Parathyroid adenoma (tissue), 2 donors: ENCODE measurements around the gene MXRA5.
"Not testable (repeated sequence)": the region's sequence is repeated elsewhere in the genome, so short reads cannot be mapped to it uniquely, and the experiment has no call there.

Experiments used
- H2AFZ ChIP-seq: fragments of 300-600 bp; sonication (generic); one replicate; pipeline ENCODE4 v1.7.0; 2017; ENCODE audit warnings: antibody characterized with exemption, mild to moderate bottlenecking
- H3K27ac ChIP-seq: fragments of 300-600 bp; sonication (generic); one replicate; pipeline ENCODE4 v1.7.0; 2017
- H3K27me3 ChIP-seq: fragments of 300-600 bp; sonication (generic); one replicate; pipeline ENCODE4 v1.7.0; 2017; ENCODE audit warnings: low read length; ENCODE audit not compliant: control insufficient read depth, insufficient read depth
- H3K36me3 ChIP-seq: fragments of 300-600 bp; sonication (generic); one replicate; pipeline ENCODE4 v1.7.0; 2017; ENCODE audit warnings: low read length; ENCODE audit not compliant: control insufficient read depth, insufficient read depth
- H3K4me1 ChIP-seq: fragments of 300-600 bp; sonication (generic); one replicate; pipeline ENCODE4 v1.7.0; 2017; ENCODE audit warnings: control low read depth
- H3K4me2 ChIP-seq: fragments of 300-600 bp; sonication (generic); one replicate; pipeline ENCODE4 v1.7.0; 2017; ENCODE audit warnings: low read length
- H3K4me3 ChIP-seq: fragments of 300-600 bp; sonication (generic); one replicate; pipeline ENCODE4 v1.7.0; 2017; ENCODE audit warnings: low read depth, low read length
- H3K79me2 ChIP-seq: fragments of 300-600 bp; sonication (generic); one replicate; pipeline ENCODE4 v1.7.0; 2017; ENCODE audit warnings: control low read depth
- H3K9ac ChIP-seq: fragments of 300-600 bp; sonication (generic); one replicate; pipeline ENCODE4 v1.7.0; 2017; ENCODE audit warnings: mild to moderate bottlenecking
- H3K9me3 ChIP-seq: fragments of 300-600 bp; sonication (generic); one replicate; pipeline ENCODE4 v1.7.0; 2017; ENCODE audit warnings: low read length; ENCODE audit not compliant: control insufficient read depth
- TF ChIP-seq, protein P1 (sequence below): fragments of 300-600 bp; sonication (generic); IDR thresholded peaks from one replicate; pipeline ENCODE4 v1.7.0; 2017; ENCODE audit warnings: antibody characterized with exemption, mild to moderate bottlenecking
- donor health status: primary hyperparathyroidism.

Gene MXRA5

DNA sequence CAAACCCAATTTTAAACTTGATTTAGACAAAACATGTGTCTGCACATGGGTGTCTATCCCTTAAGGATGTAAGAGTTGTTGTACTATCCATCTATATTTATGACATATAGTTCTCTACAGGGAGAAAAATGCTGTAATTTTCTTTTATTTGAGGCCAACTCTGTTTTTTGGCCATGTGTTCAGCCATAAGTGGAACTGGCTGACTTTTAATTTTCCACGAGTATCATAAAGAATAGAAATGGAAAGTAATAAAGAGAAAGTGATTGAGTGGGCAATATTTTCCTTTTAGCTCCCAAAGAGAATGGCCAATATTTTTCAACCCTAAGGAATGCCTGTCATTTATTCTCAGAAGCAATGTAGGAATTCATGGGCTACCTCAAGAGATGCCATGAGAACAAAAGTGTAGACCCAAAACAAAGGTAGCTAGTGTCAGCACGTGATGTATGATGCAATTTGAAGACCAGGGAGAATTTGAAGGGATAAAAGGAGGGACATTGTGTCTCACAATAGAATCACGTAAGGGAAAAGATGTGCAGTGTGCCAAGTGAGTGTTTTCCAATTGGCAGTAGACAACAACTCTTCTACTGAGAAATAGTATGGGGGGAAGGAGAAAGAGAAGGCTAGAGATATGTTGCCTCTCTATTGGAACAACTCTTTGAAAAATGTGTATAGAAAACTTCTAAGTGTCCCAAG lies 27.8 kb upstream of the MXRA5 start:
- Histone ChIP-seq H3K27me3 (no peaks in the 10 kb centered on the region), H3K4me2 (no peak overlapping the region), H3K79me2 (no peaks in the 10 kb centered on the region), H3K9me3 (no peaks in the 10 kb centered on the region), H3K27ac (no peak overlapping the region), H3K36me3 (no peaks in the 10 kb centered on the region), H3K9ac (no peak overlapping the region), H3K4me1 (no peaks in the 10 kb centered on the region), H2AFZ (no peak overlapping the region), H3K4me3 (no peak overlapping the region)
- TF ChIP-seq, protein P1, sequence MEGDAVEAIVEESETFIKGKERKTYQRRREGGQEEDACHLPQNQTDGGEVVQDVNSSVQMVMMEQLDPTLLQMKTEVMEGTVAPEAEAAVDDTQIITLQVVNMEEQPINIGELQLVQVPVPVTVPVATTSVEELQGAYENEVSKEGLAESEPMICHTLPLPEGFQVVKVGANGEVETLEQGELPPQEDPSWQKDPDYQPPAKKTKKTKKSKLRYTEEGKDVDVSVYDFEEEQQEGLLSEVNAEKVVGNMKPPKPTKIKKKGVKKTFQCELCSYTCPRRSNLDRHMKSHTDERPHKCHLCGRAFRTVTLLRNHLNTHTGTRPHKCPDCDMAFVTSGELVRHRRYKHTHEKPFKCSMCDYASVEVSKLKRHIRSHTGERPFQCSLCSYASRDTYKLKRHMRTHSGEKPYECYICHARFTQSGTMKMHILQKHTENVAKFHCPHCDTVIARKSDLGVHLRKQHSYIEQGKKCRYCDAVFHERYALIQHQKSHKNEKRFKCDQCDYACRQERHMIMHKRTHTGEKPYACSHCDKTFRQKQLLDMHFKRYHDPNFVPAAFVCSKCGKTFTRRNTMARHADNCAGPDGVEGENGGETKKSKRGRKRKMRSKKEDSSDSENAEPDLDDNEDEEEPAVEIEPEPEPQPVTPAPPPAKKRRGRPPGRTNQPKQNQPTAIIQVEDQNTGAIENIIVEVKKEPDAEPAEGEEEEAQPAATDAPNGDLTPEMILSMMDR: no peak

DNA sequence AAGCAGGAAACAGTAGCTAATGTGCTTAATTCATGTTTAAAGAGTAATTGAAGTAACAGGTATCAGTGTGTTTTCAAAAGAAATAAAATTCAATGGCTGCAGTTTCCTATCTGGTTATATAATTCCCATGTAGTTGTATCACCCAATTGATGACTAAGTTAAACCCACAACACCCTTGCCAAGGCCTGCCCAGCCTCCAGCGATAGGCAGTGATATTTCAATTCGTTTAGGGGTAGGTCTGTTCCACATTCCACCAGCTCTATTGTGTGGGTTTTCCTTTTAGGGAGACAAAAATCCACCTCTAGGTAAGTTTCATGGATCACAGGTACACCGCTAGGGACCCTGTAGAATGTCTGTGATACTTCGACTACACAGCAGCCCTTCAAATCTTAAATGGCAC lies 24.7 kb upstream of the MXRA5 start:
- Histone ChIP-seq H3K9me3 (no peaks in the 10 kb centered on the region), H3K79me2 (no peaks in the 10 kb centered on the region), H3K27me3 (no peaks in the 10 kb centered on the region), H2AFZ (no peak overlapping the region), H3K27ac (no peak overlapping the region), H3K4me3 (no peak overlapping the region), H3K36me3 (no peaks in the 10 kb centered on the region), H3K4me2 (no peak overlapping the region), H3K4me1 (no peaks in the 10 kb centered on the region), H3K9ac (no peak overlapping the region)
- TF ChIP-seq, protein P1: no peak

DNA sequence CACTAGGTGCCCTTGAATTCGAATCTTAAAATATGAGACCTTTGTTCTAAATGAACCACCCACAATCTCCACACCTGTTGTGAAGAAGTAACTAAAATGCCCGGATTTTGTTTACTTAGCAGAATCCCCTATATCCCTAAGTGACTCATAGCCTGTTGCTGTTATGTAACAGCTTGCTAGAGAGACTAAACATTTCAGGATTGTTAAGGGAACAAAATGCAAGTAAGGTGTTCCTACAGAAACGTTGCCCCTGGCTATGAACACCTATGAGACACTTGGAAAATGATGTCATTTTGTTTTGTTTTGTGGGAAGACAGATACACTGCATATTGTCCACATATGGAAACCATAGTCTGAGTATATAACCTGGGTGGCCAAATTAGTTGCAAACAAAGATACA lies 24.2 kb upstream of the MXRA5 start:
- Histone ChIP-seq H3K4me3 (no peak overlapping the region), H2AFZ (no peak overlapping the region), H3K9me3 (no peaks in the 10 kb centered on the region), H3K4me1 (no peaks in the 10 kb centered on the region), H3K9ac (no peak overlapping the region), H3K27me3 (no peaks in the 10 kb centered on the region), H3K27ac (no peak overlapping the region), H3K4me2 (no peak overlapping the region), H3K36me3 (no peaks in the 10 kb centered on the region), H3K79me2 (no peaks in the 10 kb centered on the region)
- TF ChIP-seq, protein P1: no peak

DNA sequence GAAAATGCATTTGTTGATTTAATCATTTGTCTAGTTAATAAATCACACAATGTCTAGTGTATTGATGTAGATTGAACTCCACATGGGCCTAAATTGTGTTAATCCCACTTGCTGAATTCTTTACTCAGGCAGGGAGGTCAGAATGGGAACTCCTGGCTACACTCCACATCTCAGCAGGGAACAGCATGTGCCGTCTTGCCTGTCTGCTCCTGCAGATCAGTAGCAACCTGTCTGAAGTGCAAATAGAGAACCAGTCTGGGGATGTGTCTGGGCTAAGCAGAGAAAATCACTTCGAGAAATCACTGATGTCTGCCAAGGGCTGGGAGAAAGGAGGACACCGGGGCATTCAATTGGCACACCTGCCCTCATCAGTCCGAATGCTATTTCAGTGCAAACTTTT lies 16.5 kb upstream of the MXRA5 start:
- Histone ChIP-seq H3K4me1 (no peaks in the 10 kb centered on the region), H2AFZ (no peak overlapping the region), H3K36me3 (no peaks in the 10 kb centered on the region), H3K9me3 (no peaks in the 10 kb centered on the region), H3K27ac (no peak overlapping the region), H3K9ac (no peak overlapping the region), H3K79me2 (no peaks in the 10 kb centered on the region), H3K27me3 (no peaks in the 10 kb centered on the region), H3K4me3 (no peak overlapping the region), H3K4me2 (no peak overlapping the region)
- TF ChIP-seq, protein P1: no peak

DNA sequence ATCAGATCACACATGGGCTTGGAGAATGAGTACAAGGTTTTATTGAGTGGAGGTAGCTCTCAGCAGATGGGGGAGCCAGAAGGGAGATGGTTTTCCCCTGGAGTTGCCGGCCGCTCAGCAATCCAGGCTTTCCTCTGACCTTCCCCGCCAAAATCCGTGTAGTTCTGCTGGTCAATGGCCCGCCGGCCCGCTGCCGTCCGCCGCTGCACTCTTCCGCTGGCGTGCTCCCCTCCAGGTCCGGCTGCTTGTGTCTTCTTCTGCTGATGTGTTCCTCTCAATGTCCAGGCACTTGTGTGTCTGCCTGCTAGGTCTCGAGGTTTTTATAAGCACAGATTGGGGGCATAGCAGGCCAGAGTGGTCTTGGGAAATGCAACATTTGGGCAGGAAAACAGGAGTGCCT lies 14.4 kb upstream of the MXRA5 start:
- H3K4me2 ChIP-seq: no peak overlapping the region
- H3K36me3 ChIP-seq: no peaks in the 10 kb centered on the region
- no peak overlapping the region for H3K4me3 ChIP-seq
- no peak overlapping the region for H3K9ac ChIP-seq
- no peaks in the 10 kb centered on the region for H3K79me2 ChIP-seq
- H2AFZ ChIP-seq: no peak overlapping the region
- TF ChIP-seq, protein P1: no peak
- H3K9me3 ChIP-seq: no peaks in the 10 kb centered on the region
- H3K27ac ChIP-seq: no peak overlapping the region
- no peaks in the 10 kb centered on the region for H3K4me1 ChIP-seq
- H3K27me3 ChIP-seq: no peaks in the 10 kb centered on the region

DNA sequence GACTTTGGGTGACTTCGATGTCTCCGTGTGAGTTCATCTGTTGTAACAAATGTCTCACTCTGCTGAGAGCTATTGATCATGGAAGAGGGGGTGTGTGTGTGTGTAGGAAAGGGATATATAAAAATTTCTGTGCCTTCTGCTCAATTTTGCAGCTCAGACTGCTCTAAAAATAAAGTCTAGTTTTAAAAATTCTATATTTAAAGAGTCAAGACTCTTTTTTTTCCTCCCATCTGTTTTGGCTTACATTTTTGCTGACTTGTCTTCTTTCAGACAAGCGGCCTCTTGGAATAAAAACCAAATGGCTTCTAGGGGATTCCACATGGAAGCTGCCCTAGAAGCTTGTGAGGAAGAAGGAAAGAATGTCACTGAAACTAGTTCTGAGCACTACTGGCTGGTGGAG lies 6.3 kb upstream of the MXRA5 start:
- H2AFZ ChIP-seq, H3K27ac ChIP-seq, H3K9me3 ChIP-seq, H3K27me3 ChIP-seq, H3K4me2 ChIP-seq, H3K9ac ChIP-seq, H3K36me3 ChIP-seq, H3K79me2 ChIP-seq, H3K4me1 ChIP-seq, H3K4me3 ChIP-seq: not testable (repeated sequence)
